ENCODE data around the gene NPLOC4.

DNA sequence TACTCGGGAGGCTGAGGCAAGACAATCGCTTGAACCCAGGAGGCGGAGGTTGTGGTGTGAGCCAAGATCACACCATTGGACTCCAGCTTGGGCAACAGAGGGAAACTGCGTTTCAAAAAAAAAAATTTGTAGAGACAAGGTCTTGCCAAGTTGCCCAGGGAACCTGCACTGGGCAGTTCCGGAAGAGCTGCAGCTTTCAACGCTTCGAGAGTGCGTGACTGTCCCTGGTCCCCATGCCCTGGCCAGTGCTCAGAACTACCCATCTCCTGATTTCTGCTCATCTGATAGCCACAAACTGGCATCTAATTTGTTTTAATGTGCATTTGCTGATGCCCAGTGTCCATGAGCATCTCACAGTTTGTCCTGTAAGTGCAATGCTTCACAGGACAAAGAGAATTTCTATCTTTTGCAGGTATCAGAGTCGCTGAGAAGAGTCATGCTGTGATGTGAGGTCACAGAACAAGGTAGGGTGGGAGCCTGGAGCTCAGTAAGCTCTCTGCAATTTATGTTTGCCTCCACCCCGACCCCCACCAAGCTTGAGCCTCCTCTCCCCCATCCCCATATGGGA, 128.2 kb downstream of the NPLOC4 start:
- TF ChIP-seq, protein P1, sequence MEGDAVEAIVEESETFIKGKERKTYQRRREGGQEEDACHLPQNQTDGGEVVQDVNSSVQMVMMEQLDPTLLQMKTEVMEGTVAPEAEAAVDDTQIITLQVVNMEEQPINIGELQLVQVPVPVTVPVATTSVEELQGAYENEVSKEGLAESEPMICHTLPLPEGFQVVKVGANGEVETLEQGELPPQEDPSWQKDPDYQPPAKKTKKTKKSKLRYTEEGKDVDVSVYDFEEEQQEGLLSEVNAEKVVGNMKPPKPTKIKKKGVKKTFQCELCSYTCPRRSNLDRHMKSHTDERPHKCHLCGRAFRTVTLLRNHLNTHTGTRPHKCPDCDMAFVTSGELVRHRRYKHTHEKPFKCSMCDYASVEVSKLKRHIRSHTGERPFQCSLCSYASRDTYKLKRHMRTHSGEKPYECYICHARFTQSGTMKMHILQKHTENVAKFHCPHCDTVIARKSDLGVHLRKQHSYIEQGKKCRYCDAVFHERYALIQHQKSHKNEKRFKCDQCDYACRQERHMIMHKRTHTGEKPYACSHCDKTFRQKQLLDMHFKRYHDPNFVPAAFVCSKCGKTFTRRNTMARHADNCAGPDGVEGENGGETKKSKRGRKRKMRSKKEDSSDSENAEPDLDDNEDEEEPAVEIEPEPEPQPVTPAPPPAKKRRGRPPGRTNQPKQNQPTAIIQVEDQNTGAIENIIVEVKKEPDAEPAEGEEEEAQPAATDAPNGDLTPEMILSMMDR (IDR thresholded peaks at IDR 0.05): no peak
- TF ChIP-seq, protein P2, sequence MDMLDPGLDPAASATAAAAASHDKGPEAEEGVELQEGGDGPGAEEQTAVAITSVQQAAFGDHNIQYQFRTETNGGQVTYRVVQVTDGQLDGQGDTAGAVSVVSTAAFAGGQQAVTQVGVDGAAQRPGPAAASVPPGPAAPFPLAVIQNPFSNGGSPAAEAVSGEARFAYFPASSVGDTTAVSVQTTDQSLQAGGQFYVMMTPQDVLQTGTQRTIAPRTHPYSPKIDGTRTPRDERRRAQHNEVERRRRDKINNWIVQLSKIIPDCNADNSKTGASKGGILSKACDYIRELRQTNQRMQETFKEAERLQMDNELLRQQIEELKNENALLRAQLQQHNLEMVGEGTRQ (IDR thresholded peaks at IDR 0.05; ENCODE audit: borderline replicate concordance, low read depth, low read length): no peak
- no peak for TF ChIP-seq FOSL2 (IDR thresholded peaks at IDR 0.05; ENCODE audit: borderline replicate concordance, low read depth)
- no peak for TF ChIP-seq TAF1 (IDR thresholded peaks at IDR 0.05; ENCODE audit: borderline replicate concordance, low read depth, low read length)
- no peak for TF ChIP-seq RFX5 (IDR thresholded peaks at IDR 0.05; ENCODE audit: low read length)
- TF ChIP-seq EP300 (IDR thresholded peaks at IDR 0.05; ENCODE audit: borderline replicate concordance in 1 of 2, low read depth in 1 of 2, low read length in 1 of 2): no peak; a peak in 1 of 4 replicates
- TF ChIP-seq GATA2 (CRISPR knock-in tag; IDR thresholded peaks at IDR 0.05): no peak
- TF ChIP-seq NFIC (IDR thresholded peaks at IDR 0.05; ENCODE audit: borderline replicate concordance): no peak
- no peak for TF ChIP-seq ELF1 (IDR thresholded peaks at IDR 0.05)

All from SK-N-SH (cell line).